ENCODE data around the gene PXDN.

The PXDN gene

GRCh38 chr2:1591461-1591770 lies 152.9 kb downstream of the PXDN start:
- H3K4me3 ChIP-seq (ENCODE audit: low read length): no peak overlapping the region
- no peak overlapping the region for H3K27ac ChIP-seq (ENCODE audit: low read length)
- no CpG with 5 or more reads among the region's 16 CpGs for WGBS (ENCODE audit: insufficient coverage, insufficient read length)
- DNase-seq (ENCODE audit: low read depth, low spot score): no peak
- H3K27me3 ChIP-seq (ENCODE audit: control insufficient read depth, insufficient read depth, low read length): no peaks in the 10 kb centered on the region
- no peaks in the 10 kb centered on the region for H3K4me1 ChIP-seq (ENCODE audit: control insufficient read depth, insufficient read depth, low read length)
- no peaks in the 10 kb centered on the region for H3K36me3 ChIP-seq (ENCODE audit: control insufficient read depth, insufficient read depth, low read length)
- no peaks in the 10 kb centered on the region for H3K9me3 ChIP-seq (ENCODE audit: control insufficient read depth, insufficient read depth, low read length)

- no peaks in the 10 kb centered on the region for H3K4me1 ChIP-seq (ENCODE audit: control insufficient read depth, insufficient read depth, low read length)
- H3K27ac ChIP-seq (ENCODE audit: low read length): no peak overlapping the region
- no CpG with 5 or more reads among the region's 18 CpGs for WGBS (ENCODE audit: insufficient coverage, insufficient read length)
- no peaks in the 10 kb centered on the region for H3K27me3 ChIP-seq (ENCODE audit: control insufficient read depth, insufficient read depth, low read length)
- H3K4me3 ChIP-seq (ENCODE audit: low read length): no peak overlapping the region
- DNase-seq (ENCODE audit: low read depth, low spot score): no peak
- H3K9me3 ChIP-seq (ENCODE audit: control insufficient read depth, insufficient read depth, low read length): no peaks in the 10 kb centered on the region
- H3K36me3 ChIP-seq (ENCODE audit: control insufficient read depth, insufficient read depth, low read length): no peaks in the 10 kb centered on the region
These were observed 153.5 kb downstream of the PXDN start for GRCh38 chr2:1590596-1591460.

GRCh38 chr2:1588978-1589621 lies 155.2 kb downstream of the PXDN start:
- DNase-seq (ENCODE audit: low read depth, low spot score): no peak
- Histone ChIP-seq H3K4me1 (ENCODE audit: control insufficient read depth, insufficient read depth, low read length) (no peaks in the 10 kb centered on the region), H3K27me3 (ENCODE audit: control insufficient read depth, insufficient read depth, low read length) (no peaks in the 10 kb centered on the region), H3K4me3 (ENCODE audit: low read length) (no peak overlapping the region), H3K9me3 (ENCODE audit: control insufficient read depth, insufficient read depth, low read length) (no peaks in the 10 kb centered on the region), H3K36me3 (ENCODE audit: control insufficient read depth, insufficient read depth, low read length) (no peaks in the 10 kb centered on the region), H3K27ac (ENCODE audit: low read length) (no peak overlapping the region)
- no CpG with 5 or more reads among the region's 15 CpGs for WGBS (ENCODE audit: insufficient coverage, insufficient read length)

DNA sequence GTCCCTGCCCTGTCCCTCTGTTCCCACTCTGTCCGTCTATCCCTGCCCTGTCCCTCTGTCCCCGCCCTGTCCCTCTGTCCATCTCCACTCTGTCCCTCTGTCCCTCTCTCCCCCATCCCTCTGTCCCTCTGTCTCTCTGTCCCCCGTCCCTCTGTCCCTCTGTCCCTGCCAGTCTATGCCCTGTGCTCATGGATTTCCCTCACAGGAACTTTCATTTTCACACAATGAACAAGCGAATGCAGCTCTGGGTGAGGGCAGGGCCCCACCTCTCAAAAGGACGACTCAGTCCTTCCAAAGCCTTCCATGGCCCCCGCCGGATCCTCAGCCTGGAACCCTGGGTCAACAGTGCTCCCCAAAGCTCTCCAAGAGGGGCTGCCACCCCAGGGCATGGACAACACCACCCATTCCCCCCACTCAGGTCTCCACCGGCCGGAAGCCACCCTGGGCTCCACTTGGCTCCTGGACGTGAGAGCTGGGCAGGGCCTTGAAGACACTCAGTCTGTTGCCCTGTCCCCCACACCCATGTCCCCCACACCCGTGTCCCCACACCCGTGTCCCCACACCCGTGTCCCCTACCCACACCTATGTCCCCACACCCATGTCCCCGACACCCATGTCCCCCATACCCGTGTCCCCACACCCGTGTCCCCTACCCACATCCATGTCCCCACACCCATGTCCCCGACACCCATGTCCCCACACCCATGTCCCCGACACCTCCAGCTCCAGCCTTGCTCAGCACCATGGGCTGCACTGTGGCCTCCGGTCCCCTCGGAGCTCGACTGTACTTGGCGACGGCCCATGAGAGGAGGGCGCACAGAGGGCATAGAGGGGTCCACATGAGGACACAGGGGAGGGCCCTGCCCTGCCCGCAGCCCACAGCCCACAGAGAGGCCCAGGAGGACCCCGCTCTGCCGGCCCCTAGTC lies 156.0 kb downstream of the PXDN start:
- H3K4me3 ChIP-seq (ENCODE audit: low read length): no peak overlapping the region
- H3K4me1 ChIP-seq (ENCODE audit: control insufficient read depth, insufficient read depth, low read length): no peaks in the 10 kb centered on the region
- no peaks in the 10 kb centered on the region for H3K9me3 ChIP-seq (ENCODE audit: control insufficient read depth, insufficient read depth, low read length)
- H3K27ac ChIP-seq (ENCODE audit: low read length): no peak overlapping the region
- DNase-seq (ENCODE audit: low read depth, low spot score): no peak
- no peaks in the 10 kb centered on the region for H3K27me3 ChIP-seq (ENCODE audit: control insufficient read depth, insufficient read depth, low read length)
- no peaks in the 10 kb centered on the region for H3K36me3 ChIP-seq (ENCODE audit: control insufficient read depth, insufficient read depth, low read length)
- no CpG with 5 or more reads among the region's 27 CpGs for WGBS (ENCODE audit: insufficient coverage, insufficient read length)

- H3K27me3 ChIP-seq (ENCODE audit: control insufficient read depth, insufficient read depth, low read length): no peaks in the 10 kb centered on the region
- no peak overlapping the region for H3K27ac ChIP-seq (ENCODE audit: low read length)
- no peak overlapping the region for H3K4me3 ChIP-seq (ENCODE audit: low read length)
- H3K4me1 ChIP-seq (ENCODE audit: control insufficient read depth, insufficient read depth, low read length): no peaks in the 10 kb centered on the region
- no peaks in the 10 kb centered on the region for H3K9me3 ChIP-seq (ENCODE audit: control insufficient read depth, insufficient read depth, low read length)
- H3K36me3 ChIP-seq (ENCODE audit: control insufficient read depth, insufficient read depth, low read length): no peaks in the 10 kb centered on the region
- DNase-seq (ENCODE audit: low read depth, low spot score): no peak
- no CpG with 5 or more reads among the region's 17 CpGs for WGBS (ENCODE audit: insufficient coverage, insufficient read length)
These were observed 157.1 kb downstream of the PXDN start for GRCh38 chr2:1586923-1587840.

DNA sequence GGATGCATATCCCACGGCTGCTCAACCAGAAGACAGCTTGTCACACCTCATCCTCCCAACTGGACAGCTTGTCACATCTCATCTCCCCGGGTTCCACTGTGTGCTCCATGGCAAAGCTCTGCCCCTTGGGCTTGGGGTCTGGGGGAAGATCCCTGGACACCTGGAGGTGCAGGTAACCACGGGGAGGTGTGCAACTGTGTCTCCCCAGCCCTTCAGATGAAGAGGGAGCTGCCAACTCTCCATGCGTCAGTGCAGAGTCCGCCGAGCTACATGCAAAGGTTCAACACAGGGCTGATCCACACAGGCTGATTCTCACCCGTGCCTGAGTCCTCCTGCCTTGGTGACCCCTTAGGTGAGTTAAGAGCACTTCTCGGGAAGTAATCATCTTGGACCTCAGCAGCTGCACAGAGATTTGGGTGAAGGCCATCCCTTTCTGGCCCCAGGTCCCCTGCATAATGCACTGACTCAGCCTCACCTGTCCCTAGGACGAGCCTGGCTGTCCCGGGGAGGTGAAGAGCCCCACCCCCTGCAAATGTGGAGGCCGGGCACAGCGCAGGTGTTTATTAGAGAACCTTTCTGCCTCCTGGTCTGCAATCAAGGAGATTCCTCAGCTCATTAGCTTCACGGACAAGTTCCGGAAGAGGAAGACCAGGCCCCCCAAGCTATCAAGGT lies 157.9 kb downstream of the PXDN start:
- Histone ChIP-seq H3K27ac (ENCODE audit: low read length) (no peak overlapping the region), H3K27me3 (ENCODE audit: control insufficient read depth, insufficient read depth, low read length) (no peaks in the 10 kb centered on the region)
- no CpG with 5 or more reads among the region's 14 CpGs for WGBS (ENCODE audit: insufficient coverage, insufficient read length)

DNA sequence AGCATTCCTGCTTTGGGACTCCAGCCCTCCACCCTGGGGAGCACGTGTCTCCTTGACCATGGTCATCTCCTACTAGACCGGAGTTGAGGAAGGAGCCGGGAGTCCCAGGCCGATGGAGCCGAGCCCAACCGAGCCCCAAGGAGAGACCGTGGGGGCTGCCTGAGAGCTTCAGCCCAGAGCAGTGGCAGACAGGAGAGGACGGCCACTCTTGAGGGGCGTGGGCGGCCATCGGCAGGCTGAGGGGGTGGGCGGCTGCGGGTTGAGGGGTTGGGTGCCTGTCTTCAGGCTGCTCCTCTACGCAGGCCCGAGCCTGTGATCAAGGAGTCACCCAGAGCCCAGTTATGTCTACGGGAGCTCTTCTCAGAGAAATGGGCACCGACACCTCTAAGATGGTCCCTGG lies 158.7 kb downstream of the PXDN start:
- Histone ChIP-seq H3K4me1 (ENCODE audit: control insufficient read depth, insufficient read depth, low read length) (no peaks in the 10 kb centered on the region), H3K9me3 (ENCODE audit: control insufficient read depth, insufficient read depth, low read length) (no peaks in the 10 kb centered on the region), H3K27ac (ENCODE audit: low read length) (no peak overlapping the region), H3K27me3 (ENCODE audit: control insufficient read depth, insufficient read depth, low read length) (no peaks in the 10 kb centered on the region), H3K4me3 (ENCODE audit: low read length) (no peak overlapping the region), H3K36me3 (ENCODE audit: control insufficient read depth, insufficient read depth, low read length) (no peaks in the 10 kb centered on the region)
- no CpG with 5 or more reads among the region's 17 CpGs for WGBS (ENCODE audit: insufficient coverage, insufficient read length)
- DNase-seq (ENCODE audit: low read depth, low spot score): no peak

More for the DNA sequence above, 157.9 kb downstream of the PXDN start:
- Histone ChIP-seq H3K4me3 (ENCODE audit: low read length) (no peak overlapping the region), H3K4me1 (ENCODE audit: control insufficient read depth, insufficient read depth, low read length) (no peaks in the 10 kb centered on the region), H3K9me3 (ENCODE audit: control insufficient read depth, insufficient read depth, low read length) (no peaks in the 10 kb centered on the region), H3K36me3 (ENCODE audit: control insufficient read depth, insufficient read depth, low read length) (no peaks in the 10 kb centered on the region)
- DNase-seq (ENCODE audit: low read depth, low spot score): no peak

DNA sequence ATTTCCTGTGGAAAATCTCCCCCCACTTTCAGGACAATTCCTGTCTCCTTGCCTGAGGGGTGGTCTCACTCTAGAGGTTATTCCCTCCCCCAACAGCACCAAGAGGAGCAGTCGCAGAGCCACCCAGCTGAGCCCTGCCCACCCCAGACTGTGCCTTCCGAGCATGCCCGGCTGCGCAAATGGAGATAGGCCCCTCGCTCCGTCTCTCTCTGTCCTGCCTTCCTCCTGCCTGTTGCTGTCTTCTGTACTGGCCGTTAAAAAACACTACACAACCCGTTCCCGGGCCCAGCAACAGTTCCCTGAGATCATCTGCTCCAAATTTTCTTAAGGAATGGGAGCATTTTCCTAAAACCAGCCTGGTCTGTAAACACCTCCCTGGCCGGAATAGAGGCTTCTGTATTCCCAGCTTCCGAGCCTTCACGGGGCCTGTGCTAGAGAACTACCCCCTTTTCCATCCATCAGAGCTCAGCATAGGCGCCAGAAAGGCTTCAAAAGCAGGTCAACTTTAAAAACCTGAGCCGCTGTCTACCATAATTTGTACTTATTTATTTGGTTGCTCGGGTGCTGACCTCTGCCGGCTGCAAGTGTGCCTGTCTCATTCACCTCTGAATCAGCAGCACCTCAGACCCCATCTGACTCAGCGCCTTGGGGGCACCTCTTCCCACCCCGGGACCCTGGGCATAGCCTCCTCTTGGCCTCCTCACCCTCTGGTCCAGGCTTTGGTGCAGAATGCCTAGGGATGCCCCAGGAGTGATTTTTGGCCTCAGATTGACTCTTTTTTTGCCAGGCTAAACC lies 159.4 kb downstream of the PXDN start:
- H3K4me3 ChIP-seq (ENCODE audit: low read length): no peak overlapping the region
- H3K36me3 ChIP-seq (ENCODE audit: control insufficient read depth, insufficient read depth, low read length): no peaks in the 10 kb centered on the region
- no CpG with 5 or more reads among the region's 18 CpGs for WGBS (ENCODE audit: insufficient coverage, insufficient read length)
- no peak for DNase-seq (ENCODE audit: low read depth, low spot score)
- no peaks in the 10 kb centered on the region for H3K27me3 ChIP-seq (ENCODE audit: control insufficient read depth, insufficient read depth, low read length)
- no peaks in the 10 kb centered on the region for H3K4me1 ChIP-seq (ENCODE audit: control insufficient read depth, insufficient read depth, low read length)
- no peak overlapping the region for H3K27ac ChIP-seq (ENCODE audit: low read length)
- no peaks in the 10 kb centered on the region for H3K9me3 ChIP-seq (ENCODE audit: control insufficient read depth, insufficient read depth, low read length)

DNA sequence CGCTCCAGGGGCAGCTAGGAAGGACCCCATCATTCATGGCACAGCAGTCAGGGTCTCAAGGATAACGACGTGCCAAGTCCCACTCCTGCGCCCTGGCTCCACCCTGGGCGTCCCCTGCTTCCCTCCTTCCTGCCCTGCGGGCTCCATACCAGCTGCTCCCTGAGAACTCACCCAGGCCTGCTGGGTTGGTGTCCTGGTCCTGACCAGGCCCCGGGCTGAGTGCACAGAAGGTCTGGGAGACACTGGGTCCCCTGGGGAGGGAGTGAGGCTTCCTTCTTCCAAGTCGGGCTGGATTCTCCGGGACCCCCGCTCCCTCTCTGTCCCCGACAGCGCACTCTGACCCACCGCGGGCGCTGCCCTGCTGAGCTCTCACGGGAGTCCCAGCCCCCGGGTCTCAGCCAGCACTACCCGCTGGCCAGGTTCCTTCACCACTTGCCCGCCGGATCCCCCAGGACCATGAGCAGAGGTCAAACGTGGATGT lies 160.2 kb downstream of the PXDN start:
- Histone ChIP-seq H3K27ac (ENCODE audit: low read length) (no peak overlapping the region), H3K9me3 (ENCODE audit: control insufficient read depth, insufficient read depth, low read length) (no peaks in the 10 kb centered on the region), H3K4me1 (ENCODE audit: control insufficient read depth, insufficient read depth, low read length) (0 out of 2 replicates have a peak, but pooled peaks cover 2% of the 10 kb centered on the region), H3K27me3 (ENCODE audit: control insufficient read depth, insufficient read depth, low read length) (no peaks in the 10 kb centered on the region), H3K36me3 (ENCODE audit: control insufficient read depth, insufficient read depth, low read length) (no peaks in the 10 kb centered on the region), H3K4me3 (ENCODE audit: low read length) (no peak overlapping the region)
- WGBS (ENCODE audit: insufficient coverage, insufficient read length): no CpG with 5 or more reads among the region's 21 CpGs
- DNase-seq (ENCODE audit: low read depth, low spot score): no peak
